Stimulated activated CD4-positive, alpha-beta T cell treated with anti-CD3 and anti-CD28 coated beads, Interleukin-1b, Interleukin-23, amount 100 ng/mL, for 4 hours (primary cell): ENCODE data around the gene SLC7A9.

Experiments used
- DNase-seq, 2 donors: peaks; one replicate each; pipeline ENCODE4 v3.0.0-alpha.2; 2020; ENCODE audit warnings: low read depth in 2 of 2

SLC7A9 gene

DNA sequence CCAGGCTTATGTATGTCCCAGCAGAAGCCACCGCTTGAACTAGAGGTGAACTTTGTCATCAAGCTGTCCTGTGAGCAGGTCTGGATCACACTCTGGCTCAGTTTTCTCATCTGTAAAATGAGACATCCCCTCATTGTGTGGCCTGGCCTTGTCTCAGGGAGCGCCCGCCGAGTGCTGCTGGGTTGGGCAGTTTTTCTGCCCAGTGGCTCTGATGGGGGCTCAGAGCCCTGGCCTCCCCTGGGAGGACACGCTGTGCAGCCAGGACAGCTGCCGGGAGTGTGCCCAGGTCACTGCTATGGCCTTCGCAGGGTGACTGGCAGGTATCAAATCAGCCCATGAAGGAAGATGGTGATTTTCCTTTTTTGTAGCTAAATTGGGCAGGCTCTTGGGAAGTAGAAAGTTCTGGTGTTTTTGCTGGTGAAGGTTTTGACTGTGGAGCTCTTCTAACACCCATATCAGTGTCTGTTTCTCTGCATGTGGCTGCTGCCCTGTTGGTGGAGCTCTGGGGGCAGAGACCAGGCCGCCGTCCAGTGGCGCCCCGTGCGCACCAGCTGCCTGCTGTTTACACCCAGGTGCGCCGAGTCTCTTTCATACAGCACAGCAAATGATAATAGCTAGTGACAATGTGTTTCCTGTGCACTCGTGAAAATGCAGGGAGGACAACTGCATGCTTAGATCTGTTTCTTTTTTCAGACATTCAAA is 40.8 kb downstream of the SLC7A9 start:
- DNase-seq: no peak

GRCh38 chr19:32828139-32828538 is 41.4 kb downstream of the SLC7A9 start:
- DNase-seq: no peak

- DNase-seq: no peak
Measured at GRCh38 chr19:32824916-32825608, 44.5 kb downstream of the SLC7A9 start.

GRCh38 chr19:32824191-32824751 is 45.3 kb downstream of the SLC7A9 start:
- DNase-seq: no peak

DNA sequence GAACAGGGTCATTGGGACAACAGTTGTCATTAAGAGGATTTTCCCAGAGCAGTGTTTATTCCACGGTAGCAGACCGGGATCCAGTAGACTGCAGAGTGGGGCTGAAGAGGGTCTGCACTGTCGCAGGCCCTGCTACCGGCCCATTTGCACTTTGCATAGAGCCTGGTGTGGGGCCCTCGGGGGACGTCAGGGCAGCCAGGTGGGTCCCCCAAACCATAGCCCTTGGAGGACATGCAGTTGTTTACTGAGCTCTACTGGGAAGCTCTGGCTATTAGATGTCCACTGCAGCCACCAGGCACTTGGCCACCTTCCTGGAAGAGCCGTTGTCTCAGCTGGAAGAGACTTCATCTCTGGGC is 45.8 kb downstream of the SLC7A9 start:
- no peak for DNase-seq

DNA sequence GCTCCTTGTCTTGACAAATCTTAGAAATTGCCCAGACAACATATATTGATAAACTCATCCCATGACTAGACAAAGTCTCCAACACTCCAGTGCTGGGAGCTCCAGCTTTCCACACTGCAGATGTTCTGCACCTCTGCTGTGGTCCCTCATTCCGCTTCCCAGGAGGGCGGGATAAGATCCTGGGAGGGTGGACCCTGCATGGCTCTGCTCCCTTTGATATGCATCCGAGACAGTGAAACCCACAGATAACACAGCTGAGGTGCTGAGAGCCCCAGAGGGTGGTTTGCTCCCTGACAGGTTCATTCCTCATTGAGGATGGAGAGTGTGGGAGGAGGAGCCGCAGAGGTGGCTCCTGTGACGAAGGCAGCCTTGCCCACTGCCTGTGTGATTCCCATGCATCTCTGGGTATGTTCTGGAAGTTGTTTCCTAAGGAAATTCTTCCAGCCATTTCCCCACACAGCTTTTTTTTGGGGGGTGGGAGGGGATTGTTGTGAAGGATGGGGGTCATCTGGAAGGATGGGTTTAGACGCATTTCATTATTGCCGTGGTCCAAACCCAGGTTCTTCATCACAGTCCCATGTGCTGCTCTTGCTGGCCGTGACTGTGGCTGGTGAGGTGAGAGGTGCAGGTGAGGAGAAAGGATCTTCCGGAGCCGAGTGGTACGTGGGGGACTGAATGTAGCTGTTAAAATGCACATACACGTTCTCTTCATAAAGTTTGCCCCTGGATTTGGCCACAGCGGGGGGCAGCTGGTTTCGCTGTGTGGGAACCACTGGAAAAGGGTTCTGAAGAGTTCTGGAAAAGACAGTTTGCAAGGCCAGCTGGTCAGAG is 46.4 kb downstream of the SLC7A9 start:
- no peak for DNase-seq

DNA sequence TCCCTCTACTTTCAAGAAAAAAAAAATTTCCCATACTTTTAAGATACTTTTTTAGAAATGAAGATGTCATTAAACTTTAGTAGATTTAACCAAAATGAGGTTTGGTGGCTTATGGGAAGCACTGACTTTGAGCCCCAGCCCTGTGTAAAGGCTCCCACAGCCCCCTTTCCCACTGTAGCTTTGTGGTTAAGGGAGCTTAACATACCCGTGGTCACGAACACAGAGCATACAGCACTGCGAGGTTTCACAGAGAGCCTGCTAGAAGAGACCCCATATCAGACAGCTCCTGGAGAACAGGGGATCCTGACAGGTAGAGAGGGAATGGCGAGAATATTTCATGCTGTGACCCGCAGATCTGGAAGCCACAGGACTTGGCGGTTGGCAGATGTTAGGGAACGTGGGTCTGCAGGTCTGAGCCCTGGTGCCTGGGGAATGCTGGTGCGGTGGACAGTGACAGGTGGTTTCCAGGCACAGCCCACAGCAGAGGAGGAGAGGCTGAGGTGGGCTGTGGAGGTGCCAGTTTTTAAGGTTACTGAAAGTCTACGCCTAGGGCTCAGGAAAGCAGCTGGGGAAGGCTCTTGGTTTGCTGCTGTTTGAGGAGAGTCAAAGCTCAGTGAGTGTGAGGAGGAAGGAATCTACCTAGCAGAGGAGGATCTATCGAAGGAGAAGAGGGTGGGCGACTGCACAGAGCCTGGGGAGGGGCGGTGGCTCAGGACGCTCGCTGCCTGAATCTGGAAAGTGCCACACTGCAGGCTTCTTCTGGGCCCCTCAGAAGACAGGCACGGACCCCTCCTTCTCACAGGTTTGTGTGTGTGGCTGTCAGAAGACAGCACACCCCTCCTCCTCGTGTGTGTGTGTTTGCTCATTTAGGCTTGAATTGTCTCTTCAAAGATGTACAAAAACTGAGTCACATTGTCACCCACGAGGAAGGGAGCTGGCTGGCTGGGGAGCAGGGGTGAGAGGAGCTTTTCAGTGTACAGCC is 49.9 kb downstream of the SLC7A9 start:
- DNase-seq: no peak

DNA sequence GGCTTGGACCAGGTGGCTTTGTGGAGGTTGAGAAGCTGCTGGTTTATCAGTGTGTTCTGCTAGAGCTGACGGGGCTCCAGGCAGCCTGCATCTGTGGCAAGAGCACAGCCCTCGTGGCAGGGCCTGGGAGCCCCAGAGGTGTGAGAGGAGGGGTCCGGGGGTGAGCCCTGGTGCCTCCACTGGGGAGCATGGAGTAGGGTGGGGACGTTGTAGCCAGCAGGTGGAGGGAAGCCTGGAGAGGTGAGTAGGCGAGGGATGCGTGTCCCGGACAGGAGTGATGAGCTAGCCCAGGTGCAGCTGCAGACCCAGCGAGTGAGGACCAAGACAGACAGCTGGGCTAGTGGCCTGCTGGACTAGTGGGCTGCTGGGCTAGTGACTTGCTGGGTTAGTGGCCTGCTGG is 51.0 kb downstream of the SLC7A9 start:
- DNase-seq: no peak

GRCh38 chr19:32817569-32818476 is 51.7 kb downstream of the SLC7A9 start:
- no peak for DNase-seq

- DNase-seq: no peak
Measured at GRCh38 chr19:32816555-32817099, 52.9 kb downstream of the SLC7A9 start.

DNA sequence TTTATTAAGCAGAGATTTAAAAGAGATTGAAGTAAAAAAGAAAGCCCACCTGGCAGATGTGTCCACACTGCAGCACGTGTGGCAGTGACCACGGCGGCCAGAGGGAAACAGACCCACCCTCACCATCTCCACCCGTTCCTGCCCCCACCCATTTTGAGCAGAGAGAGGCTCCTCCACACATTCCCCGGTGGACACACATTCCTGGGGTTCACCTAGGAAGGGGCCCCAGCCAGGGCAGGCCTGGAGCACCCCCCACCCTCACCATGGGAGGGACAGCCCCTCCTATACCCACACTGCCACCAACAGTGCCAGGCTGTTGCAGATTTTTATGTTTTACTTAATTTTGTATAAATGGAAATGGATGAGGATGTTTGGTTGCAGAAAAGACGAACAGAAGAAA is 54.9 kb downstream of the SLC7A9 start:
- DNase-seq: no peak

DNA sequence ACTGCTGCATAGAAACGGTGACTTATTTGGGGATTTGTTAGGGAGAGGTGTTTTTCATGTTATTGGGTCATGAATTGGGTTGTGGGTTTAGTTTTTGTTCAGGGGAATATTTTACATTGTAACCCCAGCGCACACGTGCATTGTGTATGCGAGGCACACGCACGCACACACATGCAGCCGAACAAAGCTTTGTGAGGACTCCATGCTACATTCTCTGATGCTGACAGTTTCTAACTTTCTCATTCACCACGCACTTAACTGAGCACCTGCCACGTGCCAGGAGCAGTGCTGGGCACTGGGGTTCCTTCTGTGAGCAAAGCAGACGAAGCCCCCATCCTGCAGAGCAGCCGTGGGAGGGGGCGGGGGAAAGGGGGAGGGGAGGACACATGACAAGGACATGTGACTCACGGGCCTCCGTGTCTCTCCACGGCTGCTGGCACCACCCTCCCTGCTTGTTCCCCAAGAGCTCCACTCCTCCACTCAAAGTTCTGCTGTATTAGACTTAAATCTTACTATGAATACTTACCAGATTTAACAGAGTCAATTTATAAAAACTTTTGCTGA is 55.6 kb downstream of the SLC7A9 start:
- no peak for DNase-seq

DNA sequence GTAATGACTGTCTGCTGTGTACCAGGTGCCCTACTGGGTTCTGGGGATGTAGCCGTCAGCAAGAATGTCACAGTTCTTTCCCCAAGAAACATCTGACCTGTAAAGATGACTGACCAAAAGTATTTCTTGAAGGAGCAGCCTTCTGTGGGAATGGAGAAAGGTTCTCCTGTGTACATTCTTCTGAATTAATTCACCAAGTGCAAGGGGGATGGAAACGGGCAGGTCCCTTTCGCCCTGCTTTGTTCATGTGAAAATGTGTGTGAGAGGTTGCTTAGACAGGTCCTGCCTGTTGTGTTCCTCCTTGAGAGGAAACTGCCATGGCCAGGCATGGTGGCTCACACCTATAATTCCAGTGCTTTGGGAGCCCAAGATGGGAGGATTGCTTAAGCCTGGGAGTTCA is 57.0 kb downstream of the SLC7A9 start:
- DNase-seq: no peak

- no peak for DNase-seq
Measured at GRCh38 chr19:32812036-32812435, 57.5 kb downstream of the SLC7A9 start.

GRCh38 chr19:32811151-32811550 is 58.4 kb downstream of the SLC7A9 start:
- DNase-seq: no peak

GRCh38 chr19:32810452-32810851 is 59.1 kb downstream of the SLC7A9 start:
- no peak for DNase-seq

GRCh38 chr19:32809754-32810153 is 59.8 kb downstream of the SLC7A9 start:
- DNase-seq: no peak

DNA sequence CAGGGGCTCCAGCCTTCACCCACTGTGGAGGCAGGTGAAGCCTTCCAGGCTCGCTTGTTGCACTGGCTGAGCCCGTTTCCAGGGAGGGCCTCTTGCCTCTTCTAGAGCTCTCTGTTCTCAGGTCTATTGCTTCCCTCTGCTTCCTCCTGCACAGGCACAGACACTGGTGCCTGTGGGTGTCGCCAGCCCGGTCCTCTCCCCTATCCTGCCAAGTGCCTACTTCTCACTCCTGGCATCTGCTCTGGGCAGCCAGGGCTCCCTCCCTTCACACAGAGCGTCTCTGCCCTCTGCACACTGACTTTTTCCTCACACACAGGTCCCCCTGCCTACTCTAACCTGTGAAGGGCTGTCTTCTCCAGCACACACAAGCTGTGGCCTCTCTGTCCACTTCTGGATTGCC is 60.3 kb downstream of the SLC7A9 start:
- no peak for DNase-seq

GRCh38 chr19:32808236-32808635 is 61.3 kb downstream of the SLC7A9 start:
- DNase-seq: no peak

DNA sequence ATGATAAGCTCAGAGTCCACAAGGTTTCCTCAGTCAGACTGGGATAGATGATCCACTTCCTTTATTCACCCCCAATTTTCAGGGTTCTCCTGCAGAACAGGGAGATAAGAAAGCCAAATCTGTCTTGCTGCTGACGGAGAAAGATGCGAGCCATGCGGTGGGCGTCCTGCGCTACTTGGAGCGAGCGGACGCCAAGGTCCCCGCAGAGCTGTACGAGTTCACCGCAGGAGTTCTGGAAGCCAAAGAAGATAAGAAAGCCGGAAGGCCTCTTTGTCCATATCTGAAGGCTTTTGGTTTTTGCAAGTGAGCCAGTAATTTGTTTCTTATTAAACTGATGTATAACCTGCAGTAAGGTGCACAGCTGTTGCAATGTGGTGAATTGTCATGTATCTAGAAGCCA is 66.7 kb downstream of the SLC7A9 start:
- no peak for DNase-seq
